NT2/D1 (cell line): ENCODE data around the gene TECPR2.

Source experiments
- YY1 ChIP-seq: IDR thresholded peaks from 2 replicates; pipeline ENCODE4 v1.6.1; 2011; ENCODE audit not compliant: insufficient read length, insufficient read depth
- ZNF274 ChIP-seq: IDR thresholded peaks from 2 replicates; pipeline ENCODE4 v1.6.1; 2011; ENCODE audit warnings: mild to moderate bottlenecking, low read depth, low read length

DNA sequence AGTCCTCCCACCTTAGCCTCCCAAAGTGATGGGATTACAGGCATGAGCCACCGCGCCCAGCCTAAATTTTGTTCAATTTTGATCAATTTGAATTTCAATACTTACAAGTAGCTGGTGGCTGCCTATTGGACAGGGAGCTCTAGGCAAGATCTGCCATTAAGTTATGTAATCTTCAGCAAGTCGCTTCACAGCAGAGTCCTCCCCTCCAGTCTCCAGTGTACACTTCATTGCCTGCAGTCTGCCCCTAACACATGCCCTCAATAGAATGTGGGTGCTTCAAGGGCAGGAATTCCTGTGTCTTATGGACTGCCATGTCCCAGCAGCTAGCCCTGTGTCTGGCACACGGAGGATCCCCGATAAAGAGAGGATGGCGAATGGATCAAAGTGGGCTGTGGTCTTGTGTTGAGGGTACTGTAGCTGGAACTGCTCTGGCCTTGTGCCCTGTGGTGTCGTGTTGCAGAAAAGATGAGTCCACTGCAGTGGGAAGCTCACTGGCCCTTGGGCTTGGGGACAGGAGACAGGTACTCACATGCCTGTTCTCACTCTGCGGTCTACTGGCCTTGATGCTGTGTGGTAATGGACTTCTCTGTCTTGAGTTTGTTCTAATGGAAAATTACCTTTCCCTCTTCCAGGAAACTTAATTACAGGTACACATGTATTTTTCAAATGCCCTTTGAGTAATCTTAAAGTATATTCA is 67.6 kb downstream of the TECPR2 start:
- TF ChIP-seq YY1 (no peak), ZNF274 (no peak)
